Ishikawa (cell line): ENCODE data around the gene HEBP1.

Experiments
- CEBPB ChIP-seq: IDR thresholded peaks from 2 replicates; pipeline ENCODE4 v1.6.1; 2012
- CREB1 ChIP-seq: IDR thresholded peaks from 2 replicates; pipeline ENCODE4 v1.6.1; 2012; ENCODE audit warnings: low read depth
- EP300 ChIP-seq: IDR thresholded peaks from 2 replicates; pipeline ENCODE4 v1.6.1; 2012; ENCODE audit warnings: borderline replicate concordance
- FOXM1 ChIP-seq: IDR thresholded peaks from 2 replicates; pipeline ENCODE4 v1.6.1; 2012; ENCODE audit warnings: low read depth, borderline replicate concordance
- MAX ChIP-seq: IDR thresholded peaks from 2 replicates; pipeline ENCODE4 v1.6.1; 2012
- RAD21 ChIP-seq: IDR thresholded peaks from 2 replicates; pipeline ENCODE4 v1.6.1; 2012; ENCODE audit warnings: low read depth
- REST ChIP-seq: IDR thresholded peaks from 2 replicates; pipeline ENCODE4 v1.6.1; 2012; ENCODE audit warnings: low read depth, mild to moderate bottlenecking
- TAF1 ChIP-seq: IDR thresholded peaks from 2 replicates; pipeline ENCODE4 v1.6.1; 2012; ENCODE audit warnings: low read depth, mild to moderate bottlenecking
- TCF12 ChIP-seq: IDR thresholded peaks from 2 replicates; pipeline ENCODE4 v1.6.1; 2012; ENCODE audit warnings: low read depth

DNA sequence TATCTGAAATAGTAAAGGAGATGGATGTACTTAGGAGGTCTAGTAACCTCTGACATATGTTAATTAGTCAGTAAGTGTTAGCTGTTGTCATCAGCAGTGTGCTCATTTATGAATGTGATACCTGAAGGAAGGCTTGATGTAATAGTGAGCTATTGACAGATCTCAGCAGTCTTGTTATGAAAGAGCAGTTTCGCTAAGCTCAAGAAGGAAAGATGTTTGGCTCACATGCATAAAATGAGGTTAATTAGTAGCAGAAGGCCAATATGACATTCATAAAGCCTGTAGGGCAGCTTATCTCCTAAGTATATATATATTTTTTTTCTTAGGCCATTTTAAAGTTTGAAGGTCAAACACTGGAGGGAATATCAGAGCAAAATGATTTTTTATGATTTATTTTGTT is 46.9 kb upstream of the HEBP1 start:
- no peak for TF ChIP-seq TAF1
- TF ChIP-seq FOXM1 = no peak
- no peak for TF ChIP-seq MAX
- no peak for TF ChIP-seq CEBPB
- no peak for TF ChIP-seq EP300
- no peak for TF ChIP-seq REST
- TF ChIP-seq CREB1 = no peak
- no peak for TF ChIP-seq TCF12
- TF ChIP-seq RAD21 = no peak
